Erythroblast (primary cell): ENCODE measurements around the gene ZG16.
A peak's percentile ranks its signal among the peaks of the same experiment; 100 is the strongest.
"Not testable (repeated sequence)": the region's sequence is repeated elsewhere in the genome, so short reads cannot be mapped to it uniquely, and the experiment has no call there.

Source experiments
- DNase-seq, 2 experiments: peaks; one replicate each; lab custom pipeline; 2025; lab: John Stamatoyannopoulos, UW
- GATA1 ChIP-seq: IDR thresholded peaks from 2 replicates; pipeline ENCODE4 v1.6.1; 2011; ENCODE audit warnings: low read depth, mild to moderate bottlenecking, control low read depth, low read length, moderate library complexity
- POLR2A ChIP-seq: IDR thresholded peaks from 2 replicates; pipeline ENCODE4 v1.6.1; 2011; ENCODE audit warnings: mild to moderate bottlenecking, low read length

Gene ZG16

DNA sequence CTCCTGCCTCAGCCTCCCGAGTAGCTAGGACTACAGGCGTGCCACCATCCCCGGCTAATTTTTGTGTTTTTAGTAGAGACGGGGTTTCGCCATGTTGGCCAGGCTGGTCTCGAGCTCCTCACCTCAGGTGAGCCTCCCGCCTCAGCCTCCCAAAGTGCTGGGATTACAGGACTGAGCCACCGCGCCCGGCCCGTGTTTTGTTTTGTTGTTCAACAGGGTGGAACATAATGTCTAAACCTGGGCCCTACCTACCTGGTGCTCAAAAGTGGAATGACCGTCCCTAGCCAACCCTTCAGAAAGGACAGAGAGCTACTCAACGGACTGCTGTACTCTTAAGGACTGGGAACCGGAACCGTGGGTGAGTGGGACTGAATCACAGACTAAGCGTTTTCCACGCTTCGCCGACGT, 11.7 kb downstream of the ZG16 start:
- DNase-seq, result no peak
- TF ChIP-seq POLR2A (no peak), GATA1 (no peak)

DNA sequence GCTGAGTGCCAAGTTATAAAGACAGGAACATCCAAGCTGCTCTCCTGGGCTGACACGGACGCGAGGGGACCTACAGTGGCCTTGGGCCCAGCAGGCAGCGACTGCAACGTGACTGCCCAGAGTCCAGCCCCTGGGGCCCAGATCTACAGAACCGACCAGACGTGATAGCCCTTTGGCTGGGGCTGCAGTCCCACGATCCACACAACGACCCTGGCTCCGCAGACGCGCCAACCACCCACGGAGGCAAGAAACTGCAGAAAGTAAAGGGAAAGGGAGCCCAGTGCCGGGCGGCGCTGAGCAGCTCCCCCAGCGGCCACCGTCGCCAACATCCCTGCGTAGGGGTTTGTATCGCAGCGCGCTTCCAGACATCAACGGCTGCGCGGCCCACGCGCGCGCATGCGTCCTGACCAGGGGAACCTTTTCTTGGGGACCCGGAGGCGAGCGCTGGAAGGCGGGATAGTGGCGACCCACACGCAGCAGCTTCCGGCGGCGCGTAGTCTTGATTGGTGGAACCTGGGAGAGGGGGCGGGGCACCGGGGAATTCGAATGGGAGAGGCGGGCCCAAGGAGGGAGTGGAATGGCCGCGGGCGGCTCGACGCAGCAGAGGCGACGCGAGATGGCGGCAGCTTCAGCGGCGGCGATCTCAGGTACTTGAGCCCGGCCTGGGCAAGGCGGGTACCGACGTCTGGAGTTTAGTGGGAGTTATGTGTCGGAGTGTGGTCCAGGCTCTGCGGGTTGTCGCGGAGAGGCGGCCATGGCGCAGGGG, 12.3 kb downstream of the ZG16 start, which contains the start of gene KIF22:
Gene KIF22 (plus strand): TSS at position 569 of the 766 bp plus-strand sequence. CDS start 9 bp downstream, at position 578.
- TF ChIP-seq GATA1 (no peak), POLR2A (peak; percentile 94)
- DNase-seq, result peak; percentile 99 to 100

DNA sequence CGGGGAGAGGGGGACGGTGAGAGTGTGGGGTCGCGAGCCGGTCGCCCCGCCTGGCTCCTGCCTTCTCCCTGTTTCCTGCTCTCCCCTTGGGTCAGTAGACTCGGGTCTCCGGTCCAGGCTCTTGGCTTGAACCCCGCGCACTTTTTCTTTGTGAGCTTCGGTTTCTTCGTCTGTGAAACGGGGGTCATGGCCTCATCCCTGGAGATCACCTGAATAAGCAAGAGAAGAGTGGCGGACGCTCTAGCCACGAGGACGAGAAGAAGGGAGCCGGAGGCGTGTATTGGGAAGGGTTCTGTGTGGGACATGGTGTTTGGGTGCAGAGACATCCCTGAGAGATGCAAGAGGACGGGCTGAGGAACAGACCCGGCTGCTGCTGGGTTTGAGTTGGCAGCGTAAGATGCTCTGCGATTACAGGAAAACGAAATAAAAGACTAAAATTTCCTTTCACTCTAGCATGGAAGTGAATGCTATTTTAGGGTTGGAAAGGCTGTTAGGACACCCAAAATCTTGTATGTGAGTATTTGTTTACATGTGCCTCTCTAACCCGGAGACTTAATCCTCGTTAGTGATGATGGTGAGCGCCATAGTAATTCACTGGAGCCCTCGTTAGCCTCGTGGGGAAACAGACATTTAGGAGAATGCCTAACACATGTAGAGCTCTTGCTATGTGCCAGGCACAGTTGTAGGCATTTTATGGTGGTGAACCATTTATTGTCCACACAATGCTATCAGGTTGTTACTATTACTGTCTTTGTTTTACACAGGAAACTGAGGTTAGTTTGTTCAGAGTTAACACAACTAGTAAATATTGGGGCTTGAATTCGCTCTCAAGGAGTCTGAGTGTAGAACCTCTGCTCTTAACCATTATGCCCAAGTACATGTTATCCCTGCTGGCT, 13.1 kb downstream of the ZG16 start:
- TF ChIP-seq GATA1 (no peak), POLR2A (no peak)
- peak in 1 of 2 experiments; percentile 72 for DNase-seq

DNA sequence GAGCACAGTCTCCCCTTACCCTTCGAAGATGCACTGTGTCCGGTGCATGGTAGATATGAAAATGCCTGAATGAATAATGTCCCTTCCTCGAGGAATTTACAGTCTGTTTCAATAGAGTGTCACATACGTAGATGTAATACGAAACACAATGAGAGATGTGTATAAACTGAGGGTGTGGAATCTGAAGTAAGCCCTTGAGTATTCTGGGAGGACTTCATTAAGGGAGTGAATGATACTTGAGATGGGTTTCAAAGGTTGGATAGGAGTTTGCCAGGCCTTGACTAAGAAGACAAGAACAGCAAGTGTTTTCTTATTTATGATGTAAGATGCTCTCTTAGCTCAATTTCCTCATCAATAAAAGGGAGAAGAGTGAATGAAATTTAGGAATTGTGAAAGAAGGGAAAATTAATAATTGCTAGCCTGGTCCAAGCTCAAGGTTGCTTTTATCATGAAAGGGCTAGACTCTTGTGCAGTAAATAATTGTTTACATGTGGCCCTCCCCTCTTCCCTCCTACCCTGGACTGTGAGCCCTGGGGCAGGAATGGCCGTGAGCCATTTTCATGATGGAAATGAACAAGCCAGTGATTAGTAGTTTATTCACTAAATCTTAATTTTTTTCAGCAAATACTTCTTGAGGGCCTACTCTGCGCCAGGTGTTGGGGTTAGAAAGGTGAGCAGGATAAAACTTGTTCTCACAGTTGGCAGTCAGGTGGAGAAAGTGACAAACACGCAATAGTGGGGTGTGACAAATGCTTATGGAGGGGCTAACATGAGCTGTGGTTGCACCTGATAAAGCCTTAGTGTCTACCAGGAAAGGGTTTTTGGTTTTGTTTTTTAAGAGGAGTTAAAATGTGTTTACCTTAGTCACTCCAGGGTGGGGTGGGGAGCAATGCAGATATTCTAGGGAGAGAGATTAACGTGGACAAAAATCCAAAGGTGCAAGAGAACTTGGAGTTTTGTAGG, 14.1 kb downstream of the ZG16 start:
- TF ChIP-seq POLR2A, result no peak
- no peak for DNase-seq

DNA sequence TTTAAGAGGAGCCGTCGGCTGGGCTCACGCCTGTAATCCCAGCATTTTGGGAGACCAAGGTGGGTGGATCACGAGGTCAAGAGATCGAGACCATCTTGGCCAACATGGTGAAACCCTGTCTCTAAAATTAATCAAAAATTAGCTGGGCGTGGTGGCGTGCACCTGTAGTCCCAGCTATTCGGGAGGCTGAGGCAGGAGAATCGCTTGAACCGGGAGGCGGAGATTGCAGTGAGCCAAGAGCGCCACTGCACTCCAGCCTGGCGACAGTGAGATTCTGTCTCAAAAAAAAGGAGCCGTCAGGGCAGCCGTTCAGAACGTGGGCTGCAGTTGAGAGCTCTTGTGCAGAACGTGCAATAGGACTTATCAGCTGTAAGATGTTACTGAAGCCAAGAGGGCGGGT, 15.1 kb downstream of the ZG16 start:
- not testable (repeated sequence) for DNase-seq

DNA sequence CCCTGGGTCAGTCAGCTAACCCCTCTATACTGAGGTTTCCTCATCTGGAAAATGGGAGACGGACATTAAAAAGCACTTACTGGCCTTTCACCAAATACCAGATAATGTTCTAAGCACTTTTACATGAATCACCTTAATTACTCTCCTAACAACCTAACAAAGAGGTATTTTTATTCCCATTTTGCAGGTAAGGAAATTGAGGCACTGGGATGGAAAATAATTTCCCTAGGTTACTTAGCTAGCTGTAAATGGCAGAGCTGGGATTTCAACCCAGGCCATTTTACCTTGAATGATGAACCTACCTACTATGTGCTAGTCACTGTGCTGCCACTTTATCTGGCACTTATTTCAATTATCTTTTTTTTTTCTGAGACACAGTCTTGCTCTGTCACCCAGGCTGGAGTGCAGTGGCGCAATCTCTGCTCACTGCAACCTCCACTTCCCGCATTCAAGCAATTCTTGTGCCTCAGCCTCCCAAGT, 16.2 kb downstream of the ZG16 start:
- DNase-seq, result no peak
- TF ChIP-seq POLR2A (no peak), GATA1 (no peak)

DNA sequence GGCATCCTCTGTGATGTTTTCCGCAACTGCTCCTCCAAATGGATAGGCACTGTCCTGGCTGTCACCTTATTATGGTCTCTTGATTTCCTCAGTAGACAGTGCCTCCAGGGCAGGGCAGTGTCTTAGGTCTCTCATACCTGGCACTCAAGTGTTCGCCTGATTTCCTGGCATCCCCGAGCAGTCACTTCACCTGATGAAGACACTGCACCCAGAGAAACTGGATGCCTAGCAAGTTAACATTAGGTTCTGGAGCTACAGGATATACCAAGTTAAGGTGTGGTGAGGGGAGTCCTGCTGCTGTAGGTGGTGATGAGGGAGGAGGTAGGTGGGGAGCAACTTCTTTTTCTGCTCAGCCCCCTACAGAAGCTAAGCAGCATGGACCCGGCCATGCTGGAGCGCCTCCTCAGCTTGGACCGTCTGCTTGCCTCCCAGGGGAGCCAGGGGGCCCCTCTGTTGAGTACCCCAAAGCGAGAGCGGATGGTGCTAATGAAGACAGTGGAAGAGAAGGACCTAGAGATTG, 24.4 kb downstream of the ZG16 start:
- TF ChIP-seq GATA1 (no peak), POLR2A (no peak)
- no peak for DNase-seq

DNA sequence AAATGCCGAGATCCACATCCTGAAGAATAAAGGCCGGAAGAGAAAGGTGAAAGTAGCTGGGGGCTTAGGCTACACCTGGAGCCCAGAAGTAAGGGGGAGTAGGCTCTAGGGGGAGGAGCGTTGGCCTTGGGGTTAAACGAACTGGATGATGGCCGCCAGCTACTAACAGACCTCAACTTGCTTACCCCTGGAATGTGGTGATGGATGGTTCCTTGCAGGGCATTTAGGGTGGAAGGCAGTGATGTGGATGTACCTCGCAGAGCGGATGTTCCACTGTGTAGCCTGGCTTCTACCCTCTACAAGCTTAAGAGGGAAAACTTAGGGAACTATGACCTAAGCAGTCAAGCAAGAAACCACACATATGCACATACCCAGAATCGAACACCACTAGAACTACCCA, 26.0 kb downstream of the ZG16 start:
- no peak for DNase-seq
- no peak for TF ChIP-seq GATA1
- TF ChIP-seq POLR2A, result no peak

DNA sequence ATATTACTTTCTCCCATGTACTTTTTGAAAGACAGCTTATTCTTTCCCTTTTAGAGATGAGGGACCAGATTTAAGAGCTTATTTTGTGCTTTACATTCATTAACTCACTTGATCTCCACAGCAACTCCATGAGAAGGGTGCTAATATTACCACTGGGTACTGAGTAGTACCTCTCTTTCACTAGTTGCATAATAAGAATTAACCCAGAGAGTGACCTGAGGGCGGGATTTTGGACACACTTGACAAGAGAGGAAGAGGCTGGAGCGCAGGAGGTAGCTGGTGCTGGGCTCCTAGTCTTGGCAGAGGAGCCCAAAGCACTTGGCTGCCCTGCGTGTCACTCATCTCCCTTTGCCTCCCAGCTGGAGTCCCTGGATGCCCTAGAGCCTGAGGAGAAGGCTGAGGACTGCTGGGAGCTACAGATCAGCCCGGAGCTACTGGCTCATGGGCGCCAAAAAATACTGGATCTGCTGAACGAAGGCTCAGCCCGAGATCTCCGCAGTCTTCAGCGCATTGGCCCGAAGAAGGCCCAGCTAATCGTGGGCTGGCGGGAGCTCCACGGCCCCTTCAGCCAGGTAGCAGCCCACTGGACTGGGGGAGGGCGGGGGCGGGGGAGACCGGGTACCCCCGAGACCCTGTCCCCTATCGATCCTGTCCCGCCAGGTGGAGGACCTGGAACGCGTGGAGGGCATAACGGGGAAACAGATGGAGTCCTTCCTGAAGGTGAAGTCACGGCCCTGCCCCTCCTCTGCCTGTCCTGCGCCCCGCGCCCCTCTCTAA, 26.6 kb downstream of the ZG16 start:
- TF ChIP-seq GATA1, result no peak
- no peak for TF ChIP-seq POLR2A
- DNase-seq, result no peak

DNA sequence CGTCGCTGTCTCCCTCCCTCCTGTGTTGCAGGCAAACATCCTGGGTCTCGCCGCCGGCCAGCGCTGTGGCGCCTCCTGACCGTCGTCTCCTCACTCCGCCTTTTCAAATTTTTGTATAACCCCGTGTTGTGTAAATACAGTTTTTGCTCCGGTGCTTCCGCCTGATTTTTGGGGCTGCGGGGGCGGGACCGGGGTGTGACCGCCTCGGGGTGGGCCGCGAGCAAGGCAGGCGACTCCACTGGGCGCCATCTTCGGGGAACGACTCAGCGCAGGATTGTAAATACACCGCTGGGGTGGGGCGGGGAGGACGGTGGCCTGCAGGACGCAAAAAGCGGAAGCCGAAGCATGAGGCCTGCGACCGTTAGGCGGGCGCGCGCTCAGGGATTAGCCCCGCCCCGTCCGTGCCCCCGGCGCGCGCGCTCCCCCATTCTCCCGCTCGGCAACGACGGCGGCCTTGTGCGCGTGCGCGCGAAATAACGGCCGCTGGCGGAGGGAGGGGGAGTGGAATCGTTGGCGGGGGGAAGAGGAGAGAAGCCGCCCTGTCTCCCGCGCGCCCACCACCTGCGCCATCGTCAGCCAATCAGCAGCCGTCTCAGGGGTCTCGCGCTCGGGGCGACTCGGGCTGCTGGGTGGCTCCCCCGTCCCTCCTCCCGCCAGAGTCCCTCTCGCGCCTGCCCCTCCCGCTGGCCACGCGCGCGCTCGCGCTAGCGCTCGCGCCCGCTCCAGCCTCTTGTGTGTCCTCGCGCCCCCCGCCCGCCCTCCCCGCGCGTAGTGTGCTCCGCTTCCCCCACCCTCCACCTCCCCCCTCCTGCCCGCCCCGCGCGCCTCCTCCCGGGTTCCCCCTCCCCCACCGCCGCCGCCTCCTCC, 27.4 kb downstream of the ZG16 start:
- TF ChIP-seq GATA1 (no peak), POLR2A (peak; percentile 87)
- peak; percentile 99 for DNase-seq

DNA sequence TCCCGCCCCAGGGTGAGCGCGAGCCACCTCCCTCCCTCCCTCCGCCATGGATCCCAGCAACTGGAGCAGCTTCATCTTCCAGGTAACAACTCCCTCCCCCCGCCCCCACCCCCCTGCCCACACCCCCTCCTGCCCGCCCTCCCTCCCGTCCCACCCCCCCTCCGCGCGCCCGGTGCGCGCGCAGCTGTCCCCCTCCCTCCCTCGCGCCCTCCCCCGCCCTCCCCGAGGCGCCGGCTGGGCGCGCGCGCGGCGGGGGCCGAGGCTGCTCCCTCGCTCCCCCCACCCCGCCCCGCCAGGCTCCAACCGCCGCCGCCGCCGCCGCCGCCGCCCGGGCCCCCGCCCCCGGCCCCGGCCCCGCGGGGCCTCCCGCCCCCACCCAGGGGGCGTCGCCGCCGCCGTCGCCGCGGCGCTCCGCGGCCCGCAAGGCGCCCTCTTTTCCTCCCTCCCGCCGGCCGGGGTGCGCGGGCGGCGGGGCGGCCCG, 28.1 kb downstream of the ZG16 start, which contains the start of gene MAZ:
Gene MAZ (plus strand): TSS at position 431 of the 481 bp plus-strand sequence. CDS start 173 bp downstream, outside the sequence.
- TF ChIP-seq POLR2A, result no peak
- no peak for TF ChIP-seq GATA1
- DNase-seq, result peak; percentile 94 to 96
